K562 (cell line): ENCODE measurements around the gene ZNF229.
"Not testable (repeated sequence)": the region's sequence is repeated elsewhere in the genome, so short reads cannot be mapped to it uniquely, and the experiment has no call there.

Experiments
- ATF7 ChIP-seq: fragments of 450-650 bp; IDR thresholded peaks from 2 replicates; pipeline ENCODE4 v1.7.1; 2014; ENCODE audit warnings: mild to moderate bottlenecking, moderate library complexity
- EP300 ChIP-seq: IDR thresholded peaks from 2 replicates; pipeline ENCODE4 v1.6.1; 2012; ENCODE audit warnings: low read length, improper control_type of control experiment
- ZEB2 ChIP-seq: fragments of 450-650 bp; IDR thresholded peaks from 2 replicates; pipeline ENCODE4 v1.6.1; 2016
- ZNF316 ChIP-seq: fragments of 450-650 bp; IDR thresholded peaks from 2 replicates; pipeline ENCODE4 v1.6.1; 2016

DNA sequence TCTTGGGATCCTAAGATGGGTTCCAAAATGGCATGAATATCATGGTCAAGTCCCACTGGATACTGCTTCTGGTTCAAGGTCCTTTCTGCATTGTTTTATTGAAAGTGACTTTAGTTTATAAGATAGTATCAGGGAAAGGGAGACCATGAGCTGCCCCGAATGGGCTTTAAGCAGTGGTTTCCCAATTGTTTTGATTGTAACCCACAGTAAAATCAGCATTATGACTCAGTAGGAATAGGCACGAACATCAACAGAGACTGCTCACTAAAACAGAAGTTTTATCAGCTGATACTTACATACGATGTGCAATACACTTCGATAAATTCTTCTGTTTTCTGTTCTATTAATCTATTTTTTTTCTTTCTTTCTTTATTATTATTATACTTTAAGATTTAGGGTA, 59.0 kb downstream of the ZNF229 start:
- not testable (repeated sequence) for TF ChIP-seq EP300, ATF7, ZEB2, ZNF316
